ENCODE measurements around the gene NIFK. TPM values are rescaled to one million over a fixed set of nuclear protein-coding genes. Genes with fewer than 3 reads are reported as not detected.

NIFK gene
- total RNA-seq, 4 donors from 2014 or later: 40.0 to 77.6 (median 57.9) TPM

DNA sequence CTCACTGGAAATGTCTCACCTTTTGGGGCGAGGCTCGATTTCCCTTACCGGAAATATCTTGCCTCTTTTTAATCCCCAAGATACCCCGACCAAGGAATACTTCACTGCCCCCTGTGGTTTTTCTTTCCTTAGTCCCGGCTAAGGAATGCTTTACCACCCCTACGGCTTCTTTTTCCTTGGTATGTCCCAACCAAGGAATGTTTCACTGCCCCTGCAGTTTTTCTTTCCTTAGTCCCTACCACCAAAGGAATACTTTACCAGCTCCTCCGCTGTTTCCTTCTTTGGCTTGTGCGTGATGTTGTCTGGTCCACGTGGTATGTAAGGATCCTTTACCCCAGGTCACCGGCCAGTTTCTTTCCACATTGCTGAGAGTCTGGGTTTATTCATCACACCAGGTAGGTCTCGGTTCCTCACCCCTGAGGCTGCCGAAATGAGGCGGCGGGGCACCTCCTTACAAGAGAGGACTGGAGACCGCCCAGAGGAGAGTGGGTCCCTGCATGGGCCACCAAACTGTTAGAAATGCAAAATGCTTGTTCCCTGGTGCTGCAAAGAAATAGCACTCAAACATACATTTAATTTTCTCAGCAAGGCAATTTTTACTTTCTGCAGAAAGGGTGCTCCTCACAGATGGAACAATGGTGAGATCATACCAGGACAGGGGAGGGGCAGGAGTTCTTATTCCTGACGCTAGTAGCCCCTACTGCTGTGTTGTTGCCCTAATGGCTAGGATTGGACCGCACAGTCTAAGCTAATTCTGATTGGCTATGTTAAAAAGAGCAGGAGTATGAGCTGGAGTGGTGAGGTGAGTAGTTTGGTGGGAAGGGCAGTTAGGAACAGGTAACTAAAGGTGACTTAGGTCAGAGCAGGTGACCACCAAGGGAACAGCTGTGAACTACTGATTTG lies 54.0 kb downstream of the NIFK start:
- Histone ChIP-seq H3K4me1 (no peaks in the 10 kb centered on the region), H3K4me3 (no peak overlapping the region), H3K27ac (no peak overlapping the region), H3K9me3 (peaks cover 17% of the 10 kb centered on the region), H3K36me3 (no peaks in the 10 kb centered on the region), H3K27me3 (no peaks in the 10 kb centered on the region)
- WGBS: 96% methylated on average over 17 of the region's 17 CpGs
- DNase-seq (ENCODE audit: low spot score in 2 of 2): no peak
- TF ChIP-seq EP300 (IDR thresholded peaks at IDR 0.05) (no peak), POLR2AphosphoS5 (IDR thresholded peaks at IDR 0.05) (no peak), POLR2A (IDR thresholded peaks at IDR 0.05) (no peak)
- TF ChIP-seq, protein P1, sequence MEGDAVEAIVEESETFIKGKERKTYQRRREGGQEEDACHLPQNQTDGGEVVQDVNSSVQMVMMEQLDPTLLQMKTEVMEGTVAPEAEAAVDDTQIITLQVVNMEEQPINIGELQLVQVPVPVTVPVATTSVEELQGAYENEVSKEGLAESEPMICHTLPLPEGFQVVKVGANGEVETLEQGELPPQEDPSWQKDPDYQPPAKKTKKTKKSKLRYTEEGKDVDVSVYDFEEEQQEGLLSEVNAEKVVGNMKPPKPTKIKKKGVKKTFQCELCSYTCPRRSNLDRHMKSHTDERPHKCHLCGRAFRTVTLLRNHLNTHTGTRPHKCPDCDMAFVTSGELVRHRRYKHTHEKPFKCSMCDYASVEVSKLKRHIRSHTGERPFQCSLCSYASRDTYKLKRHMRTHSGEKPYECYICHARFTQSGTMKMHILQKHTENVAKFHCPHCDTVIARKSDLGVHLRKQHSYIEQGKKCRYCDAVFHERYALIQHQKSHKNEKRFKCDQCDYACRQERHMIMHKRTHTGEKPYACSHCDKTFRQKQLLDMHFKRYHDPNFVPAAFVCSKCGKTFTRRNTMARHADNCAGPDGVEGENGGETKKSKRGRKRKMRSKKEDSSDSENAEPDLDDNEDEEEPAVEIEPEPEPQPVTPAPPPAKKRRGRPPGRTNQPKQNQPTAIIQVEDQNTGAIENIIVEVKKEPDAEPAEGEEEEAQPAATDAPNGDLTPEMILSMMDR (IDR thresholded peaks at IDR 0.05): no peak

DNA sequence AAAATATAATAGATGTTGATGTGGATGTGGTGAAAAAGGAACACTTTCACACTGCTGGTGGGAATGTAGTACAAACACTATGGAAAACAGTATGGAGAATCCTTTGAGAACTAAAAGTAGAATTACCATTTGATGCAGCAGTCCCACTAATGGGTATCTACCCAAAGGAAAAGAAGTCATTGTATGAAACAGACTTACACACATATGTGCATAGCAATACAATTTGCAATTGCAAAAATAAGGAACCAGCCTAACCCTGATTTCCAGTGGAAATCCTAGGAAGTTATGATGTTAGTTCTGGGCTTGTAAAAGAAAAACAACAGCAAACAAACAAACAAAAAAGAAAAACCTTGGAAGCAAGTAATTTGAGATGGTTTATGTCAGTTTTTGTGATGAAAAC lies 58.8 kb downstream of the NIFK start:
- TF ChIP-seq POLR2AphosphoS5 (IDR thresholded peaks at IDR 0.05) (no peak), POLR2A (IDR thresholded peaks at IDR 0.05) (no peak), EP300 (IDR thresholded peaks at IDR 0.05) (no peak)
- TF ChIP-seq, protein P1 (IDR thresholded peaks at IDR 0.05): no peak
- Histone ChIP-seq H3K4me1 (no peaks in the 10 kb centered on the region), H3K4me3 (no peak overlapping the region), H3K9me3 (peaks cover 22% of the 10 kb centered on the region), H3K27ac (no peak overlapping the region), H3K36me3 (no peaks in the 10 kb centered on the region), H3K27me3 (no peaks in the 10 kb centered on the region)
- DNase-seq (ENCODE audit: low spot score in 2 of 2): no peak

Other genes starting within 250 kb of the NIFK start
- gene RNU4ATAC, start 206.0 kb downstream of the NIFK start, total RNA-seq: not detected
- 10 to 100 TPM; 53.3 to 99.5 (median 67.6) TPM for gene CLASP1, start 87.4 kb downstream of the NIFK start, total RNA-seq
- gene TSN, start 18.8 kb upstream of the NIFK start, total RNA-seq: 10 to 100 TPM; 24.1 to 45.2 (median 41.6) TPM

Measured in suprapubic skin (tissue), 4 donors.